GM18909 (cell line): ENCODE results near the gene SLC25A23.
A peak's percentile ranks its signal among the peaks of the same experiment; 100 is the strongest.
"Not testable (repeated sequence)": the region's sequence is repeated elsewhere in the genome, so short reads cannot be mapped to it uniquely, and the experiment has no call there.

Experiments used
- ATAC-seq: cut with Tn5 transposase; IDR thresholded peaks from one replicate; pipeline ENCODE4 v1.9.1; 2021; ENCODE audit warnings: mild to moderate bottlenecking; ENCODE audit not compliant: unreplicated experiment, poor library complexity

Gene SLC25A23

DNA sequence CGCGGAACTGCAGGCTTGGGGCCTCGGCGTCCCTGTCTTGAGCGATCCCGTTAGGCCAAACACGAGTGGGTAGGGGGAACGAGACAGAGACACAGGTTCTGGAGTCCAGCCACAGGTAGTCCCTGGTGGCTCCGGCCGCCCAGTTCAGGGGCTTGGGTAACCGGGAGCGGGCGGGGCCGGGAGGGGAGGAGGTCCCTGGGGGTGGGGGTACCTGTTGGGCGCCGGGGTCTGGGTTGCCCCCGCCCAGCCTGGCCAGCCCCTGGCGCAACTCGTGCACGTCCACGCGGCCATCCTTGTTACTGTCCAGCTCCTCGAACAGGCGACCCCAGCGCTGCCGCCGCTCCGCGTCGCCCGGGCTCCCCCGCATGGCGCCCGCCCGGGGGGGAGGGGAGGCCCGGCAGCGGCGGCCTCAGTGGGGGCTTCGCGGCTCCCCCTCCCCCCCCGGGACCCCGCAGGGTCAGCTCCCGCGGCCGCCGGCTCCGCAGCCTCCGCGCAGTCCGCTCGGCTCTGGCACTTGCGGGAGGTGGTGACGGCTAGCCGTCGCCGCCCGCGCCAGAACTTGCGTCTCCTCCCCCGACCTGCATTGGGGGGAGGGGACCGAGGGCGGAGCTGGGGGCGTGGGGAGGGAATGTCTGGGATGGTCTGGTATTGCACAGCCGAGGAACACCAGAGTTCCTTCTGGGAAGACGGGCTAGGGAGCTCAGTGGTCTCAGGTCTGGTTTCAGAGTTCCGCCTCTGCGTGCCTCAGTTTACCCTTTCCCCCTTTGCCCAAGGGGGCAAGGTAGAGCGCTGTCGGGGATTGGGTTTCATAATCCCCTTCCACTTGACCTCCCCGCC lies at the start of gene SLC25A23:
Gene SLC25A23, minus strand, starts transcription at position 531 of the 837 bp plus-strand sequence. Its CDS starts 164 bp downstream, at position 367.
- ATAC-seq = peak; percentile 41

DNA sequence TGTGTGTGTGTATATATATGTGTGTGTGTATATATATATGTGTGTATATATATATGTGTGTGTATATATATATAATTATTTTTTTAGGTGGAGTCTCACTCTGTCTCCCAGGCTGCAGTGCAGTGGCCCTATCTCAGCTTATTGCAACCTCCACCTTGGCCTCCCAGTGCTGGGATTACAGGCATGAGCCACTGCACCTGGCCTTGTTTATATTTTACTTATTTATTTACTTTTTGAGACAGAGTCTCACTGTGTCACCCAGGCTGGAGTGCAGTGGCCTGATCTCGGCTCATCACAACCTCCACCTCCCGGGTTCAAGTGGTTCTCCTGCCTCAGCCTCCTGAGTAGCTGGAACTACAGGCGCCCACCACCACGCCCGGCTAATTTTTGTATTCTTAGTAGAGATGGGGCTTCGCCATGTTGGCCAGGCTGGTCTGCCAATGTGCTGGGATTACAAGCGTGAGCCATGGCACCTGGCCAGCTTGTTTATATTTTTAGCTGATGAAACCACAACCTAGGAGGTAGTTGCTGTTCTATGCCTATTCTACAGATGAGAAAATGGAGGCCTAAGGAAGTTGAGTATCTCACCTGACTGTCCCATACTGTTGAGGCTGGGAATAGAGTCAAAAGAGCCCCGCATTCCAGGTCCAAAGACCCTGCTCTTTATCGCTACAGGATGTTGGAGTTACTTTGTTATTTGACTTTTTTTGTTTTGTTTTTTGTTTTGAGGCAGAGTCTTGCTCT lies 48.6 kb upstream of the SLC25A23 start:
- not testable (repeated sequence) for ATAC-seq

DNA sequence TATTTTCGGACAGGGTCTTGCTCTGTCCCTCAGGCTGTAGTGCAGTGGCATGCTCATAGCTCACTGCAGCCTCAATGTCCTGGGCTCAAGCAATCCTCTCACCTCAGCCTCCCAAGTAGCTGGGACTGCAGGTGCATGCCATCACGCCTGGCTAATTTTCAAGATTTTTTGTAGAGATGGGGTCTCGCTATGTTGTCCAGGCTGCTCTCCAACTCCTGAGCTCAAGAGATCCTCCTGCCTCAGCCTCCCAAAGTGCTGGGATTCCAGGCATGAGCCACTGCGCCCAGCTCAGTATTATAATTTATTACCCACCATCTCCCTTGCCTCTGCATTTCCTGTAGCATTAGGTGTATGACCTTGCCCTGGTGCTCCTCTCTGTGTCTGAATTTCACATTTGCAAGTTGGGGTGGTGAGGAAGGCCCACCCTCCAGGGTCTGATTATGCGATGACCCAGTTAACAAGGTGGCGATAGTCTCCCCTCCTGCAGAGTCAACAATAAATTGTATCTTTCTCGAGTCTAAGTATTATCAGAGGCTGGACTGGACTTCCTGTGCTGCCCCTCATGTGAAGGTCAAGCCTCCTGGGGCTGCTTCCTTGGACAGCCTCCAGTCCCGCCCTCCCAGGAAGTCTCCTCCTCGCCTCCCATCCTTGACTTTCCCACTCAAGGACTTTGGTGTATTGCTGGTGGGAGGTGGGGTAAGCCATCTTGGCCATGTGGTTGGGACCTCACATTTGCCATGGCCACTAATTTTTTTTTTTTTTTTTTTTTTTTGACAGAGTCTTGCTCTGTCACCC lies 44.0 kb upstream of the SLC25A23 start:
- no peak for ATAC-seq

DNA sequence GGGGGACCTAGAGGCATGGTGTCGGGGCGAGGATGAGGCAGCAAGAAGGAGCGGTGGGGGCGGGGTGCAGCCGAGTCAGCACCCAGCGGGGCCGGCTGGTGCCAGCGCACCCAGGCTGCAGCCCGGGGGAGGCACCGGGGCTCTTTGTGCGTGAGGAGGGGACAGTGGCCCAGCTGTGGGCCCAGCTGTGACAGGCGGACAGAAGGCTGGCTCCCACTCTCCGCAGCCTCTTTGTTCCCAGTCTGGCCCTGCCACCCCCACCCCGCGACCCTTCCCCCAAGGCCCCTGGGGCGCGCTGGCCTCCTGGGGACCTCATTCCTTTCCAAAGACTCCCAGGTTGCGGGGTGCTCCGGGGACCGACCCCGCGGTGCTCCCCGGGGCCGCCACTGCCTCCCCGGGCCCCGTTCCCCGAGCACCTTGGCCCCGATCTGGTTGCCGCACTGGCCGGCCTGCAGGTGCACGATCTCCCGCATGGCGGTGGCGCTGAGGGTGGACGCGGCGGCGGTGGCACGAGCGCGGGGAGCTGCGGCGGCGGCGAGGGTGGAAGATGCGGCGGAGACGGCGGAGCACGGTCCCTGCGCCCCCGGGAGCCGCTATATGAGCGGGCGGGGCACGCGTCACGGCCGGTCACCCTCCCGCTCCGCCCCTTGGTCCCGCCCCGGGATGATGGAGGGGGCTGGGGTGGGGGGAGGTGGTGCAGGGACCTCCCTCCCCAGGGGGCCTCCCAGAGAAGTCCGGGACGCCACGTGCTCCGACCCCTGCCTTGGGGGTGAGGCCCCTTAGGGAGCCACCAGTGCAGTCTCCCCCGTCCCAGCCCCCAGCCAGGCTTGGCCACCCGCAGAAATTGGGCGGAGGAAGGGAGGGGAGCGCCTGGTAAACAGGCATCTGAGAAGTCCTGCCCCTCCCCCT lies 42.4 kb upstream of the SLC25A23 start, which contains the start of gene TUBB4A:
Gene TUBB4A, minus strand, starts transcription at position 570 of the 909 bp plus-strand sequence. Its CDS starts 97 bp downstream, at position 473.
- no peak for ATAC-seq

DNA sequence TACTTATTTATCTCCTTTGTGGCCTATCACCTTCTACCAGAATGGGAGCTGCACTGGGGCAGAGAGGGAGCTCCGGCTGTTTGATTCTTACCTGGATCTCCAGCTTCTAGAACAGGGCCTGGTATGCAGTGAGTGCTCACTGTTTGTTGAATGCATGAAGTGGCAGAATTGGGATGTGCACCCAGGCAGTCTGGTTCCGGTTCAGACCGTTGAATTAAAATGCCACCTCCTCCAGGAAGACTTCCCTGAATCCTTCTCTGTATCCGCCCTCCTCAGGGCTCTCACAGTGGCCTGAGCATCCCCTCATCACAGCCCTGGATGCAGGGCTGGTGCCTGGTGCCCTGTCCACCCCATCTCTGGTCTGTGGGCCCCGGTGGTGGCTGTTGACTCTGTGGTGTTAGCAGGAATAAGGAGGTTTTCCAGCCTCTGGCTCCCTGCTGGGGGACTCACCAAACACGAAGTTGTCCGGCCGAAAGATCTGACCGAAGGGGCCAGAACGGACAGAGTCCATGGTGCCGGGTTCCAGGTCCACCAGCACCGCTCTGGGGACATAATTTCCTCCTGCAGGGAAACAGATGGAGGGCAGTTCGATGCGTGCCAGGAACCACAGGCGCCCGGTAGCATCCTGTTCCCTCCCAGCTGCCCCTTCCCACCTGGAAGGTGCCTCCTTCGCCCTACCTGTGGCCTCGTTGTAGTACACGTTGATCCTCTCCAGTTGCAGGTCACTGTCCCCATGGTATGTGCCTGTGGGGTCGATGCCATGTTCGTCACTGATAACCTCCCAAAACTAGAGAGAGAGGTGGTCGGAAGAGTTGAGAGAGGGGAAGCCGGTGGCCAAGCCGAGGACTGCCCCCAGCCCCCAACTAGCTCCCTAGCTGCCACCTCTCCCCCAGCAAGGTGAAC lies 41.5 kb upstream of the SLC25A23 start:
- ATAC-seq = no peak

DNA sequence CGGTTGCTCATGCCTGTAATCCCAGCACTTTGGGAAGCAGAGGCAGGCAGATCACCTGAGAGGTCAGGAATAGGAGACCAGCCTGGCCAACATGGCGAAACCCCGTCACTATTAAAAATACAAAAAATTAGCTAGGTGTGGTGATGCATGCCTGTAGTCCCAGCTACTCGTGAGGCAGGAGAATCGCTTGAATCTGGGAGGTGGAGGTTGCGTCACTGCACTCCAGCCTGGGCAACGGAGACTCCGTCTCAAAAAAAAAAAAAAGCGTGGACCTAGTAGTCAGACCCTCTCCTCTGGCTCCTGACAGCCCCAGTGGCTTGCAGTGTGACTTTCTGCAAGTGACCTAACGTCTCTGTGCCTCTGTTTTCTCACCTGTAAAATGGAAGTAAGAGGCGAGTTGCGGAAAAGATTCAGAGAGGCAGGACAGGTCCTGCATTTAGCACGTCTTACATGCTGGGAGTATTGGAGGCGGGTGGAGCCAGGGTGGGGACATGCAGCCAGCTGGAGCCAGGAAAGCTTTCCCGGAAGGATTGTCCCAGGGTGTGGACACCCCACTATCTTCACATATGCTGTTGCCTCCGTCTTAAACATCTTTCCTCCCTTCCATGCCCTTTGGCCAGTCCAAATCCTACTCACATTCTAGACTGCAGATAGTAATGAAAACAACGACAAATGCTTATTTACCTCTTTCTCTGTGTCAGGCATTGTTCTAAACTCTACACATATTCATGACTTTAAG lies 39.6 kb upstream of the SLC25A23 start:
- no peak for ATAC-seq

DNA sequence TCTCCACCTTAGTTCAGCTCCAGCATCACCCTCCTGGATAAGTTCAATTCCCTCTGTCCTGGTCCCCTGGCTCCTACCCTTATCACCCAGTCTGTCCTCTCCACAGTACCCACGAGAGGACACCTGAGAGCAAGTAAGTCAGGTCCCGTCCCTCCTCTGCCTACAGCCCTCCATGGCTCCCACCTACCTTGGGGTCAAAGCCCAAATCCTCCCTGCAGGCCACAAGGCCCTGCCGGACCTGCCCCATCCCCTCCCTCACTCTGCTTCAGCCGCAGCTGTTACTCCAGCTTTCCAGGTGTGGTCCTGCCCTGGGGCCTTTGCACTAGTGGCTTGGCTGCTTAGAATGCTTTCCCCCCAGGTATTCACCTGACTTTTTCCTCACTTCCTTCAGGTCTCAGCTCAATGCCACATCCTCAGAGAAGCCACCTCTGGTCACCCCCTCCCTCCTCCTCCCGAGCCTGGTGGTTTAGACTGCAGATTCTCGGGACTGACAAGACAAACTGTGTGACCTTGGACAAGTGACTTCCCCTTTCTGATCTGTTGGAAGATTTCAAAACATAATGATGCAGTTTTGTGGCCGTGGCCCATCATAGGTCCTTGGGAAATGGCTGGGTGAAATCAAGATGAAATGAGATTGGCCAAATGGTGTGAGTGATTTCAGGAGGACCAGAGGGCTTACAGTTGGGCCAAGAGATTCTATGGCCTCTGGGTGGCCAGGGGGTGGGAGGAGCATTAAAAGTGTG lies 38.9 kb upstream of the SLC25A23 start:
- no peak for ATAC-seq

DNA sequence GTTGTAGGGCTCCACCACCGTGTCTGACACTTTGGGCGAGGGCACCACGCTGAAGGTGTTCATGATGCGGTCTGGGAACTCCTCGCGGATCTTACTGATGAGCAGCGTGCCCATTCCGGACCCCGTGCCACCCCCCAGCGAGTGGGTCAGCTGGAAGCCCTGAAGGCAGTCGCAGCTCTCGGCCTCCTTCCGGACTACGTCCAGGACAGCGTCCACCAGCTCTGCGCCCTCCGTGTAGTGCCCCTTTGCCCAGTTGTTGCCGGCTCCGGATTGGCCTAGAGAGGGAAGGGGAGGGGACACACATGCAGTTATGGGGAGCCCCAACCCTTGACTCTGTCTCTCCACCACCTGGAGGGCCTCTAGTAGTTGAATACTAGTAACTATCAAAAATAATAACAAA lies 36.4 kb upstream of the SLC25A23 start:
- ATAC-seq = no peak

DNA sequence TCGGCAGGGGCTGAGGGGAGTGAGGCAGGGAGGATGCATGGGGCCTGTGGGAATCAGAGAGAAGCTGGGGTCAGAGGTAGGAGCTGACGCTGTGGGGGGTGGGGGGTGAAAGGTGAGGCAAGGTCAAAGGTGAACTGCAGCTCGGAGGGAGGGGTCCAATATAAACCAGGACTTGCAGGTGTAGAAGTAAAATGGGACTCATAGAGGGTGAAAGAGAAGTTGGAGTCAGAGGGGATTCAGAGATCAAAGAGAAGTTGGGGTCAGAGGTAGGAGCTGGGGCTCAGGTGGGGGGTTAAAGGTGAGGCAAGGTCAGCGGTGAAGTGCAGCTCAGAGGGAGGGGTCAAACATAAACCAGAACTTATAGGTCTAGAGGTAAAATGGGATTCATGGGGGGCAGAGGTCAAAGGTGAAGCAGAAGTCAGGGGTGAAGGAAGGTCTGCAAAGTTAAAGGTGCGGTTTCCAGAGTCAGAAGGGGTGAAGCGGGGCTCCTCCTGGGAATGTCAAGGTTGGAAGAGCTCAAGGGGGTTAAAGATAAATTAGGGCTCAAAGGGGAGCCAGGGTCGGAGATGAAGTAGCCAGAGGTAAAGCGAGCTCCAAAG lies 34.9 kb upstream of the SLC25A23 start:
- ATAC-seq = no peak

DNA sequence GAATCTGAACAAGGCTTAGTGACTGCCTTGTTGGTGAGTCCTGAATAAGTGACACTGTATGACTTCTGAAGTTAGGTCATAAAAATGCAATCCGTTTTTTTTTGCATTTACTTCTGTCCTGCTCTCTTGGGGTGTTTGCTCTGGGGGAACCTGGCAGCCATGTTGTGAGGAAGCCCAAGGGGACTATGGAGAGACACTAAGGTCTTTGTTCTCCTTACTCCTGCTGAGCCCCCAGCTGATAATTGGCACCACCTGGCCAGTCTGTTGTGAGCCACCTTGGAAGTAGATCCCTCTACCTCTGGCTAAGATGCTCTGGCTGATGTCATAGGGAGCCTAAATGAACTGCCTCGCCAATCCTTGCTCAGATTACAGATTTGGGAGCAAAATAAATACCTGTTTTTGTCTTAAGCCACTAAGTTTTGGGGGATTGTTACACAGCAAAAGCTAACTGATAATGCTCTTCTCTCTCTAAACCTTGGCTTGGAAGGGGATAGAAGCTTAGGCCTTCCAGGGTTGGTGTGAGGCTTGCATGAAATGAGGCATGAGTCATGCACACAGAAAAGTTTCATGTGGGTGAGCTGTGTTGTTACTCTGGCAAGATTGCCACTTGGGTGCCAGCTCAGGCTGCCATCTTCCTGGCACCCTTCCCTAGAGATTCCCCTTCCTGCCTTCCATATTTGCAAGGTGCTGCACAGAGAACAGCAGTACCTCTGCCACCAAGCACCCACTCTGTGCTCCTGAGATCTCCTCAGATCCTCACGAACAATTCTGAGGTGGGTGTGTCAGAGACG lies 32.4 kb upstream of the SLC25A23 start:
- ATAC-seq = no peak

DNA sequence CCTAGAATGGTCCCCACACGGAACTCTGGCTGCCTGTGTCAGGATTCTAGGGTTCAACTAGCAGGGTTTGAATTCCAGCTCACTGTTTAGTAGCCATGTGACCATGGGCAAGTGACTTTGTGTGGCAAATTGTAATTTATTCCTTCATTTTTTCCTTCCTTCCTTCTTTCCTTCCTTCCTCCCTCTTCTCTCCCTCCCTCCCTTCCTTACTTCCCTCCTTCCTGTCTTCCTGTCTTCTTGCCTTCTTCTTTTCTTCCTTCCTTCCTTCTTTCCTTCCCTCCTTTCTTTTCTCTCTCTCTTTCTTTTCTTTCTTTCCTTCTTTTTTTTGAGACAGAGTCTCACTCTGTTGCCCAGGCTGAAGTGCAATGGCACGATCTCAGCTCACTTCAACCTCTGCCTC lies 30.5 kb upstream of the SLC25A23 start:
- no peak for ATAC-seq

DNA sequence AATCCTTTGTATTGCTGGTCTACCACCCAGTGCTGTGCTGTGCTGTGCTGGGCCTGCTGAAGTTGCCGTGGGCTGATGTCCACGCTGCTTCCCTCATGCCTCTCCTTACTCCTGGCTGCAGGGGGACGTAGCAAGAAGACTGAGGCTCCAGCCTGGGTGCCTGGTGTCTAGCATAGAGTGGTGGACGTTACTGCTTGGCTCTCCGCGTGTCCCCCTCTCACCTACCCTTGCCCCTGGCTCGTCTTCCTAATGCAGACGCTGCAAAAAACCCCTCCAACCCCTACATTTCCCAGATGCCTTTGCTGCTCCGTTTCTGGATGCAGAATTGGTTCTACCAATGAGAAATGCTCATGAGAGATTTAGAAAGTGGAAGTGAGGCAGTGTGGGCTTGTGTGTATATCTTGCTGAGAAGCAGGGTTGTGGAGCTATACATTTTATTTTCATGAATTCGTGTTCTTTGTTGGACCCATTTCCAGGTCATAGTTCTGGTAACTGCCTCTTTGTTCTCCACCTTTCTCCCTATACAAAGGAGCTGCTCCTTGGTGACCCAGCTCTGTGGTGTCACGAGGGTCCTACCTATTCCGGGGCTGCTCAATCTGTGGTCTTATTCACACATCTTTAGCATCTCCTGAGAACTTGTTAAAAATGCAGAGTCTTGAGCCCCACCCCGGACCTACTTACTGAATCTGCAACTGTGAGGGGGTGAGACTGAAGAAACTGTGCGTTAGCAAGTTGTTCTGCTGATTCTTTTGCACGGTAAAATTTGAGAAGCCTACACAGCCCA lies 29.9 kb upstream of the SLC25A23 start:
- no peak for ATAC-seq

DNA sequence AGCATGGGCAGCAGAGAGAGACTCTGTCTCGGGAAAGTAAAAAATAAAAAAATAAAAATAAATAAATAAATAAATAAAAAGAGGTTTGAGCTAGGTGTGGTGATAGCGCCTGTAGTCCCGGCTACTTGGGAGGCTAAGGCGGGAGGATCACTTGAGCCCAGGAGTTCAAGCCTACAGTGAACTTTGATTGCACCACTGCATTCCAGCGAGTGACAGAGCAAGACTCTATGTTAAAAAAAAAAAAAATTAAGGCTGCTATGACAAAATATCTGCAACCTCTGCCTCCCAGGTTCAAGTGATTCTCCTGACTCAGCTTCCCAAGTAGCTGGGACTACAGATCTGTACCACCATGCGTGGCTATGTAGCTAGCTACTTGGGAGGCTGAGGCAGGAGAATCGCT lies 25.2 kb upstream of the SLC25A23 start:
- no peak for ATAC-seq

DNA sequence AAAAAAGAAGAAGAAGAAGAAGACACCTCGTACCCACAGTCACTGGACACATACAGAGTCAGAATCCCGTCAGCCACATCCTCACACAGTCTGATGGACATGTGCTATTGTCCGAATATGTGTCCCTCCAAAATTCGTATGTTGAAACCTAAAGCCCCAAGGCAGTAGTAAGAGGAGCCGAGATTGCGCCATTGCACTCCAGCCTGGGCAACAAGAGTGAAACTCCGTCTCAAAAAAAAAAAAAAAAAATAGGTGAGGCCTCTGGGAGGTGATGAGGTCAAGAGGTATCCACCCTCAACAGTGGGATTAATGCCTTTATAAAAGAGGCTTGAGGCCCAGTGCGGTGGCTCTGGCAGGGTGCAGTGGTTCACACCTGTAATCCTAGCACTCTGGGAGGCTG lies 24.6 kb upstream of the SLC25A23 start:
- ATAC-seq = no peak

DNA sequence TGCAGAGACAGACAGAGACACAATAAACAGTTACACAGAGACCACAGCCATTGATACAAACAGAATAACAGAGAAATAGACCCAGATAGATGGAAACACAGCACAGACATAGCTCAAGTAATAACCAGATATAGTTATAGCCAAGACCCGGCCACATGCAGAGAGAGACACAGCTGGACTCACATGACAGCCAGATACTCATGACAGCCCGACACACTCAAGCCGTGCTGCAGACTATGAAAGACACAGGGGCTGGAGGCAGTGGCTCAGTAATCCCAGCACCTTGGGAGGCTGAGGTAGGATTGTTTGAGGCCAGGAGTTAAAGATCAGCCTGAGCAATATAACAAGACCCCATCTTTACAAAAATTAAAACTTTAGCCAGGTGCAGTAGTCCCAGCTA lies 23.6 kb upstream of the SLC25A23 start:
- ATAC-seq = no peak

DNA sequence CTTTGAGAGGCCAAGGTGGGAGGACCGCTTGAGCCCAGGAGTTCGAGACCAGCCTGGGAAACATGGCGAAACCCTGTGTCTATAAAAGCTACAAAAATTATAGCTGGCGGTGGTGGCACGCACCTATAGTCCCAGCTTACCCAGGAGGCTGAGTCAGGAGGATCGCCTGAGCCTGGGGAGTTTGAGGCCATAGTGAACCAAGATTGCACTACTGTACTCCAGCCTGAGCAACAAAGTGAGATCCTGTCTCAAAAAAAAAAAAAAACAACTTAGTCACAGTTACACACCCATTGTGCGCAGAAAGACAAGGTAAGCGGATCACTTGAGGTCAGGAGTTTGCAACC lies 22.7 kb upstream of the SLC25A23 start:
- no peak for ATAC-seq
